Sigmoid colon (tissue), 4 donors: ENCODE results near the gene CCNY.

ENCODE experiments used
- EP300 ChIP-seq, 4 donors: sonication (generic); formaldehyde crosslinking; IDR thresholded peaks; one replicate each; pipeline ENCODE4 v1.6.1; 2017; ENCODE audit warnings: antibody characterized with exemption in 4 of 4
- POLR2A ChIP-seq, 2 donors: fragments of 450-650 bp; IDR thresholded peaks; one replicate each; pipeline ENCODE4 v1.6.1; 2016; ENCODE audit warnings: antibody characterized with exemption in 2 of 2, mild to moderate bottlenecking in 2 of 2, moderate library complexity in 2 of 2
- POLR2AphosphoS5 ChIP-seq, 4 donors: sonication (generic); formaldehyde crosslinking; IDR thresholded peaks; one replicate each; pipeline ENCODE4 v1.6.1; 2017; ENCODE audit warnings: antibody characterized with exemption in 4 of 4
- TF ChIP-seq, protein P1 (sequence below), 4 experiments: fragments of 450-650 bp in 3 of 4; fragments of 200-600 bp in 1 of 4; IDR thresholded peaks; one replicate each; pipeline ENCODE4 v1.5.1; 2016 to 2019; ENCODE audit warnings: antibody characterized with exemption in 4 of 4, mild to moderate bottlenecking in 3 of 4, moderate library complexity in 2 of 4

DNA sequence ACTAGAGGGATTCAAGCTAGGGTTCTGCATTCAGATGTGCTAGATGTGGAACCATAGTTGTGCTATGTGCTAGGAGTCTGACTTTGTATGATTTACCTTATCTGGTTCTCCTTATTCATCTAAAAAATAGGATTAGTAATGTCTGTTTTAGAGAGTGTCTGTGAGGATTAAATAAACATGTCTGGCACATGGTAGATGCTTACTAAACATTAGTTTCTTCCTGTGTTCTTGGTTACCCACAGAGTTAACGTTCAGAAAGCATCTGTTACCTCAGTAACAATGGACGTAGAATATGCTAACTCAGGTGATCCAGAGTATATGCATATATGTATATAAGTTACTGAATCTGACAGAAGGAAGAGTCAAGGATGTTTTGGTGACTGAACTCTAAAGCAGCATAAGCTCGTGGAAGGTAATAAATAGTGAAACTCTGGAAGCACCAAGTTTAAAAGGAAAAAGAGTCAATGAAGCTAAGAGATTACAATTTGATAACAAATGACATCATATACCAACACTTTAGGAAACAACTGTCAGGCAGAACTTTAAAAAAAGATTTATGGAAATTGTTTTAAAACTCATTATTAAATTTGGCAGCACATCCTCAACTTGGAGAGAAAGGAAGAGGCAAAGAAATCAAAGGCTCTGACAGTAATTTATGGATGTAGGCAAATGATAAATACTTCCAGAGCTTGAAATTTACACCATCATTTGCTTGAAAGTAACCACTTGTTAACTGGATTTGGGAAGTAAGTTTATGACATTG is 127.0 kb downstream of the CCNY start:
- TF ChIP-seq, protein P1, sequence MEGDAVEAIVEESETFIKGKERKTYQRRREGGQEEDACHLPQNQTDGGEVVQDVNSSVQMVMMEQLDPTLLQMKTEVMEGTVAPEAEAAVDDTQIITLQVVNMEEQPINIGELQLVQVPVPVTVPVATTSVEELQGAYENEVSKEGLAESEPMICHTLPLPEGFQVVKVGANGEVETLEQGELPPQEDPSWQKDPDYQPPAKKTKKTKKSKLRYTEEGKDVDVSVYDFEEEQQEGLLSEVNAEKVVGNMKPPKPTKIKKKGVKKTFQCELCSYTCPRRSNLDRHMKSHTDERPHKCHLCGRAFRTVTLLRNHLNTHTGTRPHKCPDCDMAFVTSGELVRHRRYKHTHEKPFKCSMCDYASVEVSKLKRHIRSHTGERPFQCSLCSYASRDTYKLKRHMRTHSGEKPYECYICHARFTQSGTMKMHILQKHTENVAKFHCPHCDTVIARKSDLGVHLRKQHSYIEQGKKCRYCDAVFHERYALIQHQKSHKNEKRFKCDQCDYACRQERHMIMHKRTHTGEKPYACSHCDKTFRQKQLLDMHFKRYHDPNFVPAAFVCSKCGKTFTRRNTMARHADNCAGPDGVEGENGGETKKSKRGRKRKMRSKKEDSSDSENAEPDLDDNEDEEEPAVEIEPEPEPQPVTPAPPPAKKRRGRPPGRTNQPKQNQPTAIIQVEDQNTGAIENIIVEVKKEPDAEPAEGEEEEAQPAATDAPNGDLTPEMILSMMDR (IDR thresholded peaks at IDR 0.05) = no peak
- TF ChIP-seq EP300 (IDR thresholded peaks at IDR 0.05) (no peak), POLR2A (IDR thresholded peaks at IDR 0.05) (no peak), POLR2AphosphoS5 (IDR thresholded peaks at IDR 0.05) (no peak)
